ENCODE measurements around the gene SRF.
A peak's percentile ranks its signal among the peaks of the same experiment; 100 is the strongest.

Gene SRF

GRCh38 chr6:43146261-43146660, 24.8 kb upstream of the SRF start:
- Mint-ChIP-seq H3K27ac (peak overlapping the region; percentile 70), H3K36me3 (ENCODE audit: low read depth) (peaks cover 27% of the 10 kb centered on the region), H3K4me3 (no peak overlapping the region), H3K27me3 (ENCODE audit: low read depth, poor library complexity) (no peaks in the 10 kb centered on the region), H3K9me3 (no peaks in the 10 kb centered on the region), H3K4me1 (peaks cover 24% of the 10 kb centered on the region)
- no peak for DNase-seq
- TF ChIP-seq CTCF (IDR thresholded peaks at IDR 0.05), result no peak

GRCh38 chr6:43146709-43147688, 24.1 kb upstream of the SRF start:
- Mint-ChIP-seq H3K27ac (peak overlapping the region; percentile 70), H3K36me3 (ENCODE audit: low read depth) (peaks cover 29% of the 10 kb centered on the region), H3K27me3 (ENCODE audit: low read depth, poor library complexity) (no peaks in the 10 kb centered on the region), H3K4me1 (peaks cover 21% of the 10 kb centered on the region), H3K9me3 (no peaks in the 10 kb centered on the region), H3K4me3 (no peak overlapping the region)
- no peak for DNase-seq
- TF ChIP-seq CTCF (IDR thresholded peaks at IDR 0.05), result no peak

- DNase-seq, result no peak
- Mint-ChIP-seq H3K4me1 (peaks cover 12% of the 10 kb centered on the region), H3K9me3 (no peaks in the 10 kb centered on the region), H3K27me3 (ENCODE audit: low read depth, poor library complexity) (peaks cover 2% of the 10 kb centered on the region), H3K4me3 (no peak overlapping the region), H3K36me3 (ENCODE audit: low read depth) (peaks cover 36% of the 10 kb centered on the region), H3K27ac (peak overlapping the region; percentile 83)
- no peak for TF ChIP-seq CTCF (IDR thresholded peaks at IDR 0.05)
Observed at GRCh38 chr6:43147691-43148477, 23.2 kb upstream of the SRF start.

GRCh38 chr6:43149265-43149664, 21.8 kb upstream of the SRF start:
- Mint-ChIP-seq H3K27ac (no peak overlapping the region), H3K36me3 (ENCODE audit: low read depth) (peaks cover 36% of the 10 kb centered on the region), H3K9me3 (no peaks in the 10 kb centered on the region), H3K4me1 (no peaks in the 10 kb centered on the region), H3K4me3 (no peak overlapping the region), H3K27me3 (ENCODE audit: low read depth, poor library complexity) (peaks cover 2% of the 10 kb centered on the region)
- DNase-seq, result no peak
- TF ChIP-seq CTCF (IDR thresholded peaks at IDR 0.05), result no peak

- H3K27me3 Mint-ChIP-seq (ENCODE audit: low read depth, poor library complexity), result peaks cover 2% of the 10 kb centered on the region
- peak overlapping the region; percentile 17 for H3K27ac Mint-ChIP-seq
- DNase-seq, result no peak
- no peak overlapping the region for H3K4me3 Mint-ChIP-seq
- no peaks in the 10 kb centered on the region for H3K4me1 Mint-ChIP-seq
- peaks cover 36% of the 10 kb centered on the region for H3K36me3 Mint-ChIP-seq (ENCODE audit: low read depth)
- H3K9me3 Mint-ChIP-seq, result no peaks in the 10 kb centered on the region
- no peak for TF ChIP-seq CTCF (IDR thresholded peaks at IDR 0.05)
Observed at GRCh38 chr6:43150051-43150751, 20.9 kb upstream of the SRF start.

Measured in nephron progenitor cell (in vitro differentiated cells).